Peyer's patch (tissue), 4 donors: Measurements from ENCODE around the gene VPS13A.

Experiments
- POLR2A ChIP-seq, 2 donors: fragments of 450-650 bp; IDR thresholded peaks; one replicate each; pipeline ENCODE4 v1.5.1; 2017; ENCODE audit warnings: antibody characterized with exemption in 2 of 2, mild to moderate bottlenecking in 2 of 2, moderate library complexity in 2 of 2
- TF ChIP-seq, protein P1 (sequence below), 6 experiments: fragments of 450-650 bp in 4 of 6; fragments of 200-600 bp in 2 of 6; sonication (generic) in 1 of 6; IDR thresholded peaks; one replicate each; pipeline ENCODE4 v1.5.1; 2017 to 2019; ENCODE audit warnings: antibody characterized with exemption in 6 of 6, mild to moderate bottlenecking in 3 of 6, moderate library complexity in 1 of 6

DNA sequence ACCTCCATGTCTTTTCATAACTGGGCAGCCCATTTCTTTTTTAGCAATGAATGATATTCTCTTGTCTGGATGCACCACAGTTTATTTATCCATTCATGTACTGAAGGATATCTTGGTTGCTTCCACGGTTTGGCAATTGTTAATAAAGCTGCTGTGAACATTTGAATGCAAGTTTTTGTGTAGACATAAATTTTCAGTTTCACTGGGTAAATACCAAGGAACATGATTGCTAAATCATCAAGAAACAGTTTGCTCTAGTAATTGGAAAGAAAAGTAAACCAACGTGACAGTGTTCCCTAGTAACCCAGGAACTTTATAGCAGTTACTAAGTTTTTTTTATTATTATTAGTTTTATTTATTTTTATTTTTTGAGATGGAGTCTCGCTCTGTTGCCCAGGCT is 100.4 kb downstream of the VPS13A start:
- TF ChIP-seq, protein P1, sequence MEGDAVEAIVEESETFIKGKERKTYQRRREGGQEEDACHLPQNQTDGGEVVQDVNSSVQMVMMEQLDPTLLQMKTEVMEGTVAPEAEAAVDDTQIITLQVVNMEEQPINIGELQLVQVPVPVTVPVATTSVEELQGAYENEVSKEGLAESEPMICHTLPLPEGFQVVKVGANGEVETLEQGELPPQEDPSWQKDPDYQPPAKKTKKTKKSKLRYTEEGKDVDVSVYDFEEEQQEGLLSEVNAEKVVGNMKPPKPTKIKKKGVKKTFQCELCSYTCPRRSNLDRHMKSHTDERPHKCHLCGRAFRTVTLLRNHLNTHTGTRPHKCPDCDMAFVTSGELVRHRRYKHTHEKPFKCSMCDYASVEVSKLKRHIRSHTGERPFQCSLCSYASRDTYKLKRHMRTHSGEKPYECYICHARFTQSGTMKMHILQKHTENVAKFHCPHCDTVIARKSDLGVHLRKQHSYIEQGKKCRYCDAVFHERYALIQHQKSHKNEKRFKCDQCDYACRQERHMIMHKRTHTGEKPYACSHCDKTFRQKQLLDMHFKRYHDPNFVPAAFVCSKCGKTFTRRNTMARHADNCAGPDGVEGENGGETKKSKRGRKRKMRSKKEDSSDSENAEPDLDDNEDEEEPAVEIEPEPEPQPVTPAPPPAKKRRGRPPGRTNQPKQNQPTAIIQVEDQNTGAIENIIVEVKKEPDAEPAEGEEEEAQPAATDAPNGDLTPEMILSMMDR (IDR thresholded peaks at IDR 0.05), result no peak
- no peak for TF ChIP-seq POLR2A (IDR thresholded peaks at IDR 0.05)
